Measurements from ENCODE around the gene TRAF3IP1.
"Not testable (repeated sequence)": the region's sequence is repeated elsewhere in the genome, so short reads cannot be mapped to it uniquely, and the experiment has no call there.

TRAF3IP1 gene

GRCh38 chr2:238344035-238344434 is 23.7 kb downstream of the TRAF3IP1 start:
- no peak for DNase-seq

GRCh38 chr2:238344517-238344916 is 24.2 kb downstream of the TRAF3IP1 start:
- DNase-seq, result no peak

- DNase-seq, result no peak
Measured at GRCh38 chr2:238345297-238345968, 25.1 kb downstream of the TRAF3IP1 start.

GRCh38 chr2:238346544-238346943 is 26.2 kb downstream of the TRAF3IP1 start:
- DNase-seq, result no peak

- DNase-seq, result no peak
Measured at GRCh38 chr2:238350150-238350897, 30.0 kb downstream of the TRAF3IP1 start.

GRCh38 chr2:238351315-238351714 is 31.0 kb downstream of the TRAF3IP1 start:
- DNase-seq, result no peak

GRCh38 chr2:238352361-238352760 is 32.0 kb downstream of the TRAF3IP1 start:
- DNase-seq, result no peak

GRCh38 chr2:238358769-238359168 is 38.5 kb downstream of the TRAF3IP1 start:
- no peak for DNase-seq

GRCh38 chr2:238359403-238359802 is 39.1 kb downstream of the TRAF3IP1 start:
- DNase-seq, result no peak

GRCh38 chr2:238361877-238362276 is 41.6 kb downstream of the TRAF3IP1 start:
- no peak for DNase-seq

- no peak for DNase-seq
Measured at GRCh38 chr2:238362626-238363025, 42.3 kb downstream of the TRAF3IP1 start.

- no peak for DNase-seq
Measured at GRCh38 chr2:238369591-238370040, 49.3 kb downstream of the TRAF3IP1 start.

- no peak for DNase-seq
Measured at GRCh38 chr2:238370094-238370822, 49.9 kb downstream of the TRAF3IP1 start.

GRCh38 chr2:238370823-238371372 is 50.6 kb downstream of the TRAF3IP1 start:
- peak; percentile 54 for DNase-seq

GRCh38 chr2:238372277-238372676 is 52.0 kb downstream of the TRAF3IP1 start:
- not testable (repeated sequence) for DNase-seq

- peak; percentile 55 for DNase-seq
Measured at GRCh38 chr2:238376884-238377391, 56.6 kb downstream of the TRAF3IP1 start.

GRCh38 chr2:238378230-238379095 is 58.1 kb downstream of the TRAF3IP1 start:
- no peak for DNase-seq

GRCh38 chr2:238379096-238379810 is 58.9 kb downstream of the TRAF3IP1 start:
- peak; percentile 45 for DNase-seq

GRCh38 chr2:238380336-238380735 is 60.0 kb downstream of the TRAF3IP1 start:
- no peak for DNase-seq

GRCh38 chr2:238380785-238381184 is 60.5 kb downstream of the TRAF3IP1 start:
- DNase-seq, result no peak

- DNase-seq, result no peak
Measured at GRCh38 chr2:238381341-238382115, 61.2 kb downstream of the TRAF3IP1 start.
